K562 (cell line): ENCODE measurements around the gene SMR3B.

Experiments
- GMEB1 ChIP-seq: fragments of 250-450 bp; sonication (Bioruptor Pico); IDR thresholded peaks from 2 replicates; pipeline ENCODE4 v1.4.0; 2020; ENCODE audit warnings: mild to moderate bottlenecking
- POLR2A ChIP-seq: fragments of 450-650 bp; conservative IDR thresholded peaks from 2 replicates; pipeline ENCODE4 v1.6.1; 2016
- RFX5 ChIP-seq: IDR thresholded peaks from 2 replicates; pipeline ENCODE4 v1.6.1; 2011; ENCODE audit warnings: low read depth, mild to moderate bottlenecking, improper control_type of control experiment, low read length
- TAF1 ChIP-seq: IDR thresholded peaks from 2 replicates; pipeline ENCODE4 v1.6.1; 2011; ENCODE audit warnings: mild to moderate bottlenecking, low read length, moderate library complexity; ENCODE audit not compliant: insufficient read depth, control insufficient read depth, severe bottlenecking; ENCODE audit errors: extremely low read depth
- ZZZ3 ChIP-seq: fragments of 450-650 bp; IDR thresholded peaks from 2 replicates; pipeline ENCODE4 v1.6.1; 2016; ENCODE audit warnings: antibody characterized with exemption, mild to moderate bottlenecking, moderate library complexity

DNA sequence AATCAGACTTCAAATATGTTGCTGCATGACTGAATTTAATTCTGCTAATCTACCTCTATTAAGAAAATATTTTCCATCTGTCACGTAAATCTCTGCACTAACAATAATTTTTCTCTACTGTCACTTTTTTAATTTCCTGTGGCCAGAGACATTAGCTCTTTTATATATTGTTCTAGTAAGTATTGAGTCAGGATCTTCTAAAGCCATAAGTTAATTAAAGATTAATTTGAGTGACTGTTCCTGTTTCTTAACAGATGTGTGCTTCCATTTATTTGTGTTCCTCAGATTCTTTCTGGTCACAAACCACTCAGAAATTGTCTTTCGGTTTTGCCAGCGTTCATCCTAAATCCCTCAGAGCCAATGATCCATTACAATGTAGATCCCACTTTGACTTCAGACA is 2.4 kb upstream of the SMR3B start:
- TF ChIP-seq ZZZ3: no peak
- no peak for TF ChIP-seq POLR2A
- no peak for TF ChIP-seq RFX5
- TF ChIP-seq GMEB1: no peak
- no peak for TF ChIP-seq TAF1
